GM12864 (cell line): ENCODE measurements around the gene ZGLP1.
"Not testable (repeated sequence)": the region's sequence is repeated elsewhere in the genome, so short reads cannot be mapped to it uniquely, and the experiment has no call there.

Experiments used
- DNase-seq: peaks from one replicate; pipeline ENCODE4 v3.0.0-alpha.2; 2011; ENCODE audit warnings: low read depth
- H3K4me3 ChIP-seq: 2 replicates; pipeline ENCODE4 v1.5.1; 2011; ENCODE audit warnings: mild to moderate bottlenecking, low read depth, low read length, control low read depth
- CTCF ChIP-seq: IDR thresholded peaks from 2 replicates; pipeline ENCODE4 v1.5.1; 2011; ENCODE audit warnings: low read depth, mild to moderate bottlenecking, moderate library complexity, low read length, control low read depth, inconsistent platforms; ENCODE audit errors: missing control alignments

Gene ZGLP1

GRCh38 chr19:10343495-10343894 is 33.9 kb upstream of the ZGLP1 start:
- H3K4me3 ChIP-seq: no peak overlapping the region
- no peak for TF ChIP-seq CTCF
- DNase-seq: no peak

GRCh38 chr19:10339977-10340376 is 30.4 kb upstream of the ZGLP1 start:
- H3K4me3 ChIP-seq: peak overlapping the region; percentile 69; the same call in 1 of the 2 replicates
- no peak for TF ChIP-seq CTCF
- no peak for DNase-seq

- H3K4me3 ChIP-seq: peak within 1 kb of the TSS; percentile 69
- DNase-seq: peak; percentile 45
- TF ChIP-seq CTCF: no peak
Measured at GRCh38 chr19:10339380-10339960, 29.9 kb upstream of the ZGLP1 start, which contains the start of gene ICAM3. ICAM3 (minus strand) TSS chr19:10339624; CDS start chr19:10339614, 10 bp downstream.

GRCh38 chr19:10338940-10339339 is 29.3 kb upstream of the ZGLP1 start:
- DNase-seq: no peak
- no peak for TF ChIP-seq CTCF
- peak overlapping the region; percentile 69 for H3K4me3 ChIP-seq

- H3K4me3 ChIP-seq, DNase-seq: not testable (repeated sequence)
Measured at GRCh38 chr19:10336725-10337124, 27.1 kb upstream of the ZGLP1 start.

GRCh38 chr19:10335352-10335985 is 25.9 kb upstream of the ZGLP1 start:
- H3K4me3 ChIP-seq: no peak overlapping the region
- no peak for DNase-seq
- no peak for TF ChIP-seq CTCF

- no peak for TF ChIP-seq CTCF
- no peak overlapping the region for H3K4me3 ChIP-seq
- DNase-seq: no peak
Measured at GRCh38 chr19:10334588-10335351, 25.2 kb upstream of the ZGLP1 start.
